ENCODE data around the gene PLK5.
A peak's percentile ranks its signal among the peaks of the same experiment; 100 is the strongest.

The PLK5 gene

DNA sequence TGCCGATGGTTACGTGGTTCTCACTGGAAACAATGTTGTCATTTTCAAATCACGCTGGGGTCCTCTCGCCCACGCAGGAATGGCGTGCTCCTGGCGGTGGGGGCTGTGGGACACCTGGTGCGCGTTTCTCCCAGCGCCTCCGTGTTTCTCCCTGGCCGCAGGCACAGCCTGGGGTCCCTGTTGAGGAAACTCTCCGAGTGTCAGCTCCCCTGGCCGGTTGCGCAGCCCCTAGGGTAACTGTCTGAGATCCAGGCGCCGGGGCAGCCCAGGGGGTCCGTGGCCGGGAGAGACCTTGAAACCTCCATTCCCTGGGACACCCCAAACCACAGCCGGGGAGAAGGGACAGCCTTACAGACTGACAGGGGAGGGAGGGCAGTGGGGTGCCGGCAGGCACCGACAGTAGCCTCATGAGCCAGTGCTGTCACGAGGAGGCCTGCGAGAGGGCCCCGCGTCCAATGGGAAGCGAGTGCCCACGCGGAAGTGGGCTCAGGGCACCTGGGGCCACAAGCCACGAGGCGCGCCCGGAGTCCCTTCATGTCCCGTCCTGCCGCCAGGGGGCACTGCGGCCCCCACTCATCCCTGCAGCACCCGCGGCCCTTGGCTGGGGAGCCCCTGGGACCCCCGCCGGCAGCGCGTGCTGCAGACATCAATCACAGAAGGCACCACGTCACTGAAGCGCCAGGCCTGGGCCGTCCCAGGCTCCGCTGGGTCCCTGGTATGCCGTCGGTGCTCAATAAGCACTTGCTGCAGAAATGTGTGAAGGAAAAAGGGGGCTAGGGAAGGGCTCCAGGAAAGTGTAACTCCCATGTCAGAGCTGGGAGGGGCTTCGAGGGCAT, 20.6 kb upstream of the PLK5 start:
- CTCF ChIA-PET: interaction anchor here (0.6 to 1.4 kb wide), 12 partner anchors 8 to 294 kb away, joined by 3 to 9 read pairs (median 3); partner anchors contain the start of genes ADAMTSL5, PCSK4 and REEP6
- POLR2A ChIA-PET: interaction anchor here (0.6 kb wide), 1 partner anchor 12 kb away, joined by 3 read pairs; no protein-coding TSS in a partner anchor
- TF ChIP-seq, protein P1, sequence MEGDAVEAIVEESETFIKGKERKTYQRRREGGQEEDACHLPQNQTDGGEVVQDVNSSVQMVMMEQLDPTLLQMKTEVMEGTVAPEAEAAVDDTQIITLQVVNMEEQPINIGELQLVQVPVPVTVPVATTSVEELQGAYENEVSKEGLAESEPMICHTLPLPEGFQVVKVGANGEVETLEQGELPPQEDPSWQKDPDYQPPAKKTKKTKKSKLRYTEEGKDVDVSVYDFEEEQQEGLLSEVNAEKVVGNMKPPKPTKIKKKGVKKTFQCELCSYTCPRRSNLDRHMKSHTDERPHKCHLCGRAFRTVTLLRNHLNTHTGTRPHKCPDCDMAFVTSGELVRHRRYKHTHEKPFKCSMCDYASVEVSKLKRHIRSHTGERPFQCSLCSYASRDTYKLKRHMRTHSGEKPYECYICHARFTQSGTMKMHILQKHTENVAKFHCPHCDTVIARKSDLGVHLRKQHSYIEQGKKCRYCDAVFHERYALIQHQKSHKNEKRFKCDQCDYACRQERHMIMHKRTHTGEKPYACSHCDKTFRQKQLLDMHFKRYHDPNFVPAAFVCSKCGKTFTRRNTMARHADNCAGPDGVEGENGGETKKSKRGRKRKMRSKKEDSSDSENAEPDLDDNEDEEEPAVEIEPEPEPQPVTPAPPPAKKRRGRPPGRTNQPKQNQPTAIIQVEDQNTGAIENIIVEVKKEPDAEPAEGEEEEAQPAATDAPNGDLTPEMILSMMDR (IDR thresholded peaks at IDR 0.05; ENCODE audit: insufficient read depth, low read length, missing control alignments): peak; percentile 80
- DNase-seq (ENCODE audit: low read depth, low spot score): no peak
- no peak overlapping the region for H3K4me3 ChIP-seq (ENCODE audit: low read depth, low read length)

DNA sequence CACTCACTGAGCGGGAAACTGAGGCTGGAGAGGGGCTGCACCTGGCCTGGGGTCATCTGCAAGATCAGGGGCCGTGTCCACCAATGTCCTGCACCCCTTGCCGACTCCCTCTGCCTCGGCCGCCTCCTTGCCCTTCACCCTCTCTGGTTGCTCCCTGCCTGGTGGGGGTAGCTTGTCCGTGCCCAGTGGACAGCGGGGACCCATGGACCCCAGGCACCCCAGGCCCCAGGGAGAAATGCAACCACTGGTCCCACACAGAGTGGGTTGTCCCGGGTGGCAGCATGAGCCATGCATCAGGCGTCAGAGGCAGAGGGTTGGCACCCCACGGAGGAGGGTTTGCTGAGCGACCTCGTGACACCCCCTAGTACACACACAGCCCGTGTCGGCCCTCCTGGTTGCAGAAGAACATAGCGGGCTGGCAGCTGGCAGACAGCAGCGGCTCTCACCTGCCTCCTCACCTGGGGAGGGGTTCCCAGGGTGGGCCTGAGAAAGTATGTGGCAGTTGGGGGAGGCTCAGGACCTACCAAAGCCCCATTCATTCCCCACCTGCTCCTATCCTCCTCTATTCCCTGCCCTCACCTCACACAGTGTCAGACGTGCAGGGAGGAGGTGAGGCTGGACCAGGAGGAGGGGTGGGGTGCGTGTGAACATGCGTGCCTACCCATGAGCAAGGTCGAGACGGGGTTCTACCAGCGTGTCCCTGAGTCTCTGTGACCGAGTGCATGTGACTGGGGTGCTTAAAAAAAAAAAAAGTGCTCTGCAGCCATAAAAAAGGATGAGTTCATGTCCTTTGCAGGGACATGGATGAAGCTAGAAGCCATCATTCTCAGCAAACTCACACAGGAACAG, 19.7 kb upstream of the PLK5 start:
- no peak overlapping the region for H3K4me3 ChIP-seq (ENCODE audit: low read depth, low read length)
- TF ChIP-seq, protein P1 (IDR thresholded peaks at IDR 0.05; ENCODE audit: insufficient read depth, low read length, missing control alignments): no peak
- no peak for DNase-seq (ENCODE audit: low read depth, low spot score)
- CTCF ChIA-PET: interaction anchor here (0.6 to 1.3 kb wide), 5 partner anchors 8 to 62 kb away, joined by 3 to 9 read pairs (median 3); partner anchors contain the start of genes ADAMTSL5, PCSK4 and REEP6
- POLR2A ChIA-PET: no interaction called here

DNA sequence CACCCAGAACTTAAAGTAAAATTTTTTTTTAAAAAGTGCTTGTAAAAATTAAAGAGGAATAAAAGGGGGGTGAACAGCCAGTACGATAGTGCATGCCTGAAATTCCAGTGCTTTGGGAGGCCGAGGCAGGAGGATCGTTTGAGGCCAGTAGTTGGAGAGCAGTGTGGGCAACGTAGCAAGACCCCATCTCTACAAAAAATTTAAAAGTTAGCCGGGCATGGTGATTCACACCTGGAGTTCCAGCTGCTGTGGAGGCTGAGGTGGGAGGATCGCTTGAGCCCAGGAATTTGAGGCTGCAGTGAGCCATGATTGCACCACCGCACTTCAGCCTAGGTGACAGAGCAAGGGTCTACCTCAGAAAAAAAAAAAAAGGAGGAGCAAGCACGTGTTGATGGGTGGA, 18.9 kb upstream of the PLK5 start:
- DNase-seq (ENCODE audit: low read depth, low spot score): no peak
- CTCF ChIA-PET: interaction anchor here (0.6 kb wide), 1 partner anchor 63 kb away, joined by 3 read pairs; no protein-coding TSS in a partner anchor
- H3K4me3 ChIP-seq (ENCODE audit: low read depth, low read length): no peak overlapping the region
- TF ChIP-seq, protein P1 (IDR thresholded peaks at IDR 0.05; ENCODE audit: insufficient read depth, low read length, missing control alignments): no peak
- POLR2A ChIA-PET: no interaction called here

DNA sequence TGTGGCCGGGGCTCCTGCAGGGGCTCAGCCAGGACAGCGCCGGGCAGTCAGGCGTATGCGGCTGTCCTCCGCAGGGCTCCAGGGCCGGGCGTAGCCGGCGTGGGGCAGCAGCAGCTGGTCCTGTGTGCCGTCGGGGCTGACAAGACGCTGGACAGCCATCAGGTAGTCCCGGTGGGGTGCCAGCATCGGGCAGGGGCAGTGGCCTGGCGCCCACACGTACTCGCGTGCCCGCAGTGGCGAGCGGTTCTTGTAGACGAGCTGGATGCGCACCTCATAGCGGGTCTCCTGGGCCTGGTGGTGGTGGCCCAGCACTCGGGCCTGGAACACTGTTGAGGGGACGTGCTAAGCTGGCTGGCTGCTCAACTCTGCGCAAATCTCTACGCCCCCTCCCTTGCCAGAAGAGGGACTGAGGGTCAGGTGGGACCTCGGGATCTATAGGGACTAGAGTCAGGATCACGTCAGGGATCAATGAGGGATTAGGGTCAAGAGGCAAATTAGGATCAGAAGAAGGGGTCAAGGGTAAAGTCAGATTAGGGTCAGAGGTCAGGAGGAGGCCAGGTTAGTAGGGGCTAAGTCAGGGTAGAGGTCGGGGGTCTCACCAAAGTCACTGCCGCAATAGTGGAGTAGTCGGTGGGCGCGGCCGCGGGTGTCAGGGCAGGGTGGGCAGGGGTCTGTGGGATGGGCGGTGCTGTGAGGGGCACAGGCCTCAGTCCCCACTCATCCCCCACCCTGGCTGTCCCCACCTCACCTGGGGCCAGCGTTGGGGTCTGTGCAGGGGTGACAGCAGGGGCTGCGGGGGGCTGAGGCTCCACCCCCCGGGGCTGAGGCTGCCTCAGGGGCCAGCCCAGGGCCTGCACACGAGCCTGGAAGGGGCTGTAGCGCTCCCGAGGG, 17.6 kb upstream of the PLK5 start:
- TF ChIP-seq, protein P1 (IDR thresholded peaks at IDR 0.05; ENCODE audit: insufficient read depth, low read length, missing control alignments): no peak
- ChIA-PET CTCF (interaction anchor here (1.3 kb wide), 1 partner anchor 12 kb away, joined by 3 read pairs; no protein-coding TSS in a partner anchor), POLR2A (no interaction called here)
- H3K4me3 ChIP-seq (ENCODE audit: low read depth, low read length): no peak overlapping the region
- DNase-seq (ENCODE audit: low read depth, low spot score): no peak

DNA sequence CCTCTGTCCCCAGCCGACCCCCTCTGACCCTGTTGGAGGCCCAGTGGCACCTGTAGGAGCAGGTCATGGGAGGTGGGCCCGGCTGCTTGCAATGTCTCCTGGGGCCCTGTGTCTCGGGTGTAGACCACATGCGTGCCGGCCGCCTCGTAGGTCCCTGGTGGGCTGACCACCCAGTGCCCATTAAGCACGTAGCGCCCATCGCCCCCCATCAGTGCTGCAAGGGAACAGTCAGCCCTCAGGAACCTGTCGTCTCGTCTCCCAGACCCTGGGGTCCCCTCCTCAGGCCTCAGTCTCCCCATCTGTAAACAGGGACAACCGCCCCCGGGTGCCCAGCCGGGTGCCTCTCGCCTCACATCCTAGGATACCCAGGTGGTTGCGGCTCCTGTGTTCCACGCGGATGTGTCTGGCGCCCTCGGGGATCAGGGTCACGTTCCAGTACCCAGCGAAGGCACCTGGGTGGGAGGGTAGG, 16.7 kb upstream of the PLK5 start:
- DNase-seq (ENCODE audit: low read depth, low spot score): no peak
- H3K4me3 ChIP-seq (ENCODE audit: low read depth, low read length): peak overlapping the region; percentile 29
- TF ChIP-seq, protein P1 (IDR thresholded peaks at IDR 0.05; ENCODE audit: insufficient read depth, low read length, missing control alignments): no peak
- ChIA-PET POLR2A (no interaction called here), CTCF (no interaction called here)
